Fibroblast of pulmonary artery (primary cell): ENCODE data around the gene PLEKHA6.
A peak's percentile ranks its signal among the peaks of the same experiment; 100 is the strongest.

ENCODE experiments used
- DNase-seq: peaks from one replicate; pipeline ENCODE4 v3.0.0-alpha.2; 2010; ENCODE audit warnings: low read depth
- H3K4me3 ChIP-seq: replicated peaks from 2 replicates; pipeline ENCODE4 v1.5.1; 2011; ENCODE audit warnings: low read depth, mild to moderate bottlenecking, control low read depth, low read length, moderate library complexity
- CTCF ChIP-seq: IDR thresholded peaks from 2 replicates; pipeline ENCODE4 v1.5.1; 2011; ENCODE audit warnings: mild to moderate bottlenecking, control low read depth, low read length, inconsistent platforms; ENCODE audit errors: missing control alignments

Gene PLEKHA6

GRCh38 chr1:204338360-204338759 lies 21.4 kb downstream of the PLEKHA6 start:
- H3K4me3 ChIP-seq: no peak overlapping the region
- TF ChIP-seq CTCF: no peak
- DNase-seq: no peak

DNA sequence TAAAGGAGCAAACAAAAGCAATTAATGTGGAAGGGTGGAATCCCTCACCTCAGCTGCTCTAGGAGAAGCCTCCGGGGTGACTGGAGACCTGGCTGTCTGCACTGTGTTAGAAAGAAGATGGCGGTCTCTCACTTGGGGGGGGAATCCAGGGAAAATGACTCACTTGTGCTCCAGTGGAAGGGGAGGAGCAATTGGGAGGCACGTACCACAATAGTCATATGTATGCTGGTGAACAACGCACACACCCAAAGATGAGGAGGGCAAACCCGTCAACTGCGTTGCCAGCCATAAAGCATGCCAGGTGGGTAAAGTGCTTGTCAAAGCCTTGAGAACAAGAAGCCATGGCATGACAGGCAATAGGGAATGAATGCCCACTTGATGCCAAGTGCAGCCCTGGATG lies 22.1 kb downstream of the PLEKHA6 start:
- no peak overlapping the region for H3K4me3 ChIP-seq
- no peak for TF ChIP-seq CTCF
- DNase-seq: no peak

DNA sequence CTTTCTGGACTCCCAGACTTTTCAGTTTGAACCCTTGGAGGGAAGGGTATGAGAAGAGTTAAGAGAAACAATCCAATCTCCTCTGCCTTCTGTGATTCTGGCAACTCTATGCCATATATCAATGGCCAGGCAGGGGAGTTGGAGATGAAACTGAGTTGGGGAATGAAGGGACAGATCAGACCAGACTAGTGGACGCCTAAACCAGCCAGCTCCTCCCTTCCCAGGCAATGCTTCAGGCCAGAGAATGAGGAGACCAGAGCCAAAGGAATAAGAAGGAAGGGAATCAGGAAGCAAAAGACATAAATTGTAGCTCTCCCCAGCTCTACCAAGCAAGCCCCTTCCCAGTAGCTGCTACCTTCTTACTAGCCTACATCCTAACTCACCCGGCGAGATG lies 22.7 kb downstream of the PLEKHA6 start:
- no peak for TF ChIP-seq CTCF
- DNase-seq: no peak
- H3K4me3 ChIP-seq: no peak overlapping the region

DNA sequence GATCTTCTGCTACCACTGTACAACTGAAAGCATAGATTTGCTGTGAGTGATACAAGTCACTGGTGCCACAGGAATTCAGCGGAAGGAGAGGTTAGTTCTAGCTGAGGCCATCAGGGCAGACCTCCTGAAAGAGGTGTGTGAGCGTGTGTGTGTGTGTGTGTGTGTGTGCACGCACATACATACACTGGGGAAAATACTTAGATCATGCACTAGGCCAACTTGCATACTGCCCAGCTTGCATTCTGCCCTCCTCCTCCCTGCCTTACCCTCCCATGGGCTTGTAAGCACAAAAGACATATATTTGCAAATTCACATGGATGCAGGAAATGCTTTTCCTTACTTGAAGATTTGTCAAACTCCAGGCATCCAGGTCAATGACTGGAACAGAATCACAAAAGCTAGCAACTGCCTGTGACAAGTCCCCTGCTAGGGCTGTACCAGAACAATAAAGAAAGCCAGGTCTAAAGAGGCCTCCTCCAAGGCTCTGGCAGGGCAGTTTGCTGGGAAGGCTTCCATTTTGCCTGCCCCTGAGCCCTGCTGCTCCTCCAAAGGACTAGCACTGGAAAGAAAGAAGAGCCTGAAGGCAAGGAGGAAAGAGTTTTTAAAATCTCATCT lies 23.2 kb downstream of the PLEKHA6 start:
- no peak for TF ChIP-seq CTCF
- no peak for DNase-seq
- no peak overlapping the region for H3K4me3 ChIP-seq

DNA sequence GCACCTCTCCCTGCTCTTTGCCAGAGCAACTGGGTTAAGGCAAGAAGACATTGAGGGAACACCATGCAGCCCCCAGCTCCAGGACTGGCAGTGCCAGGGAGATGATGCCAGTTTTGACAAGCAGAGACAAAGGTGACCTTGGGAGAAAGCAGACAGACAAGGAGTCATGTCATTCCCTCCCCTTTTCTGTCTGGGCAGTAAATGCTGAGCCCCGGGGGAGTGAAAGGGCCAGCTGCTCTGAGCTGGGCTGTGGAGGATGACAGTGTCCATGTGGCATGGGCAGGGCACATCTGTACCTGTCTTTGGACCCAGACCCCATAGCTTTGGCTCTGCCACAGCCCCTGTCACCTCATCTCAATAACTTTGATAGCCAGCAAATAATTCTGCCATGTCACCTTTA lies 24.2 kb downstream of the PLEKHA6 start:
- DNase-seq: no peak
- no peak overlapping the region for H3K4me3 ChIP-seq

DNA sequence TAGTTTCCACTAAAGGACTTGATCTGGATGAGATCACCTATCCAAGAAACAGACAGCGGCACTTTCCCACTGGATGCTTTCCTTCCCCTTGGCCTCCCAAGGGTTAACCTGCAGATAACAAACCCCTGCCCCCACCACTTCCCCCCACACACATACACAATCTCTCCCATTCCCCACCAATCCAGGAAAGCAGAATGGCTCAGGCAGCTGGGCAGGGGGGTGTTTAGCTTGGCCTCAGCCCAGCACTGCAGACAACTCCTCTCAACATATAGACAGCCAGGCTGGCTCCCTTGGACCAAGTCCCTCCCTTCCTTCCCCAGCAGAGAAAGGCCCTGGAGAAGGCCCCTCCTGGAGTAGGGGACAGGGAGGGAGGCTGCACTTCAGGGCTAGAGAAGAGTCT lies 24.6 kb downstream of the PLEKHA6 start:
- TF ChIP-seq CTCF: no peak
- no peak overlapping the region for H3K4me3 ChIP-seq
- peak; percentile 27 for DNase-seq

More for the DNA sequence above, 24.2 kb downstream of the PLEKHA6 start:
- TF ChIP-seq CTCF: no peak

- H3K4me3 ChIP-seq: no peak overlapping the region
- TF ChIP-seq CTCF: no peak
- no peak for DNase-seq
Measured at GRCh38 chr1:204334455-204334854, 25.3 kb downstream of the PLEKHA6 start.
